HepG2 (cell line): ENCODE measurements around the gene BCAR3. TPM values are rescaled to one million over a fixed set of nuclear protein-coding genes. Genes with fewer than 3 reads are reported as not detected.
A peak's percentile ranks its signal among the peaks of the same experiment; 100 is the strongest.

ENCODE experiments used
- CBX2 ChIP-seq, 2 experiments: fragments of 200-600 bp in 1 of 2; sonication (generic); formaldehyde crosslinking in 1 of 2; IDR thresholded peaks; 2 replicates each; pipeline versions ENCODE4 v1.7.0 to v1.8.1; 2018 to 2022; ENCODE audit warnings: low read depth in 2 of 2, low read length in 1 of 2, mild to moderate bottlenecking in 1 of 2, missing genetic modification reagents in 1 of 2
- CEBPG ChIP-seq: IDR thresholded peaks from 2 replicates; pipeline ENCODE4 v1.6.1; 2016
- E2F2 ChIP-seq: sonication (generic); formaldehyde crosslinking; IDR thresholded peaks from 2 replicates; pipeline ENCODE4 v1.4.0; 2020; ENCODE audit warnings: missing genetic modification reagents, borderline replicate concordance
- HMGXB3 ChIP-seq: sonication (generic); formaldehyde crosslinking; IDR thresholded peaks from 2 replicates; pipeline ENCODE4 v1.4.0; 2020; ENCODE audit warnings: missing genetic modification reagents, borderline replicate concordance
- IKZF1 ChIP-seq: fragments of 450-650 bp; IDR thresholded peaks from 2 replicates; pipeline ENCODE4 v1.7.1; 2016
- KAT8 ChIP-seq: IDR thresholded peaks from 2 replicates; pipeline ENCODE4 v1.6.1; 2016; ENCODE audit warnings: missing genetic modification reagents, missing compliant biosample characterization
- KDM6A ChIP-seq: IDR thresholded peaks from 2 replicates; pipeline ENCODE4 v1.6.1; 2016; ENCODE audit warnings: low read depth
- MIXL1 ChIP-seq: IDR thresholded peaks from 2 replicates; pipeline ENCODE4 v1.6.1; 2016
- NCOR1 ChIP-seq: fragments of 200-600 bp; sonication (generic); IDR thresholded peaks from 2 replicates; pipeline ENCODE4 v1.7.0; 2017; ENCODE audit warnings: antibody characterized with exemption, low read length, borderline replicate concordance
- NFRKB ChIP-seq: fragments of 450-650 bp; IDR thresholded peaks from 2 replicates; pipeline ENCODE4 v1.6.1; 2017
- NR2F6 ChIP-seq, 2 experiments: IDR thresholded peaks; 2 replicates each; pipeline ENCODE4 v1.6.1; 2016; ENCODE audit warnings: antibody characterized with exemption in 1 of 2, mild to moderate bottlenecking in 1 of 2
- SIX1 ChIP-seq: sonication (generic); formaldehyde crosslinking; IDR thresholded peaks from 2 replicates; pipeline ENCODE4 v1.4.0; 2020; ENCODE audit warnings: missing genetic modification reagents, borderline replicate concordance
- SP1 ChIP-seq, 2 experiments: fragments of 450-650 bp in 1 of 2; sonication (generic) in 1 of 2; formaldehyde crosslinking in 1 of 2; IDR thresholded peaks; 2 replicates each; pipeline versions ENCODE4 v1.4.0 to v1.6.1; 2016 to 2020; ENCODE audit warnings: missing genetic modification reagents in 1 of 2
- THYN1 ChIP-seq: sonication (generic); formaldehyde crosslinking; IDR thresholded peaks from 2 replicates; pipeline ENCODE4 v1.8.1; 2023; ENCODE audit warnings: low read depth, mild to moderate bottlenecking, moderate library complexity, missing genetic modification reagents, borderline replicate concordance
- ZBTB8A ChIP-seq: sonication (generic); formaldehyde crosslinking; IDR thresholded peaks from 2 replicates; pipeline ENCODE4 v1.4.0; 2020; ENCODE audit warnings: mild to moderate bottlenecking, low read depth, missing genetic modification reagents, borderline replicate concordance
- ZNF546 ChIP-seq: sonication (generic); formaldehyde crosslinking; conservative IDR thresholded peaks from 2 replicates; pipeline ENCODE4 v1.8.1; 2023; ENCODE audit warnings: mild to moderate bottlenecking, missing genetic modification reagents
- ZNF614 ChIP-seq: IDR thresholded peaks from 2 replicates; pipeline ENCODE4 v1.6.1; 2018; ENCODE audit warnings: missing biosample characterization, missing genetic modification reagents, inconsistent platforms, borderline replicate concordance
- ZNF816 ChIP-seq: sonication (generic); formaldehyde crosslinking; IDR thresholded peaks from 2 replicates; pipeline ENCODE4 v1.8.0; 2022; ENCODE audit warnings: missing genetic modification reagents, mild to moderate bottlenecking, borderline replicate concordance
- polyA plus RNA-seq, 8 experiments: library from polyadenylated mRNA; depleted of rRNA in 3 of 8; stranded (reverse) in 7 of 8; unstranded in 1 of 8; fragments of >200 nt; fragmentation: Illumina TruSeq in 4 of 8; extraction: Trizol in 4 of 8; gene quantifications; 2 replicates each; pipeline versions ENCODE4 v1.2.1 to v1.2.3, GENCODE V29; 2011 to 2016; ENCODE audit warnings: low read depth in 4 of 8, missing spikeins in 1 of 8, mixed read lengths in 1 of 8; ENCODE audit not compliant: insufficient read depth in 1 of 8
- total RNA-seq, 5 experiments: library from RNA; depleted of rRNA; stranded (reverse); fragments of >200 nt; fragmentation: Illumina TruSeq; extraction: Trizol; gene quantifications; 2 replicates each; pipeline ENCODE4 v1.2.3, GENCODE V29; 2016; ENCODE audit warnings: low read depth in 1 of 5
- TF ChIP-seq, protein P1 (sequence below): sonication (generic); formaldehyde crosslinking; IDR thresholded peaks from 2 replicates; pipeline ENCODE4 v1.5.1; 2020; ENCODE audit warnings: missing genetic modification reagents, mild to moderate bottlenecking, borderline replicate concordance

The BCAR3 gene
- total and polyA plus RNA-seq, 2 of the 13 experiments (the other 11 are each of a cell fraction or from before 2014, with no cell fraction given): 3.6 to 4.8 TPM

DNA sequence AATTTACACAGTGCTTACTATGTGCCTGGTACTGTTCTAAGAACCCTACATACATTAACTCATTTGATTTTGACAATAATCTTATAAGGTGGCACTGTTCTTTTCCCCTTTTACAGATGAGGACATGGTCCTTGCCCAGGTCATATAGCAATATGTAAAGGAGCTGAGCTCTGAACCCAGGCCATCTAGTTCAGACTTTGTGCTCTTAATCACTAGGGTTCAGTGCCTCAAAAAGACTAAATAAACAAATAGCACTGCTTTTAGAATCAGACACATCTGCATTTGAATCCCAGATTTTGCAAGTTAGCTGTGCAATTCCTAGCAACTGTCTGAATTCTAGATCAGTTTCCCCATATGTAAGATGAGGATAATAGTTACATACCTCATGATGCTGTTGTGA, 8.7 kb upstream of the BCAR3 start (continued):
- TF ChIP-seq, protein P1, sequence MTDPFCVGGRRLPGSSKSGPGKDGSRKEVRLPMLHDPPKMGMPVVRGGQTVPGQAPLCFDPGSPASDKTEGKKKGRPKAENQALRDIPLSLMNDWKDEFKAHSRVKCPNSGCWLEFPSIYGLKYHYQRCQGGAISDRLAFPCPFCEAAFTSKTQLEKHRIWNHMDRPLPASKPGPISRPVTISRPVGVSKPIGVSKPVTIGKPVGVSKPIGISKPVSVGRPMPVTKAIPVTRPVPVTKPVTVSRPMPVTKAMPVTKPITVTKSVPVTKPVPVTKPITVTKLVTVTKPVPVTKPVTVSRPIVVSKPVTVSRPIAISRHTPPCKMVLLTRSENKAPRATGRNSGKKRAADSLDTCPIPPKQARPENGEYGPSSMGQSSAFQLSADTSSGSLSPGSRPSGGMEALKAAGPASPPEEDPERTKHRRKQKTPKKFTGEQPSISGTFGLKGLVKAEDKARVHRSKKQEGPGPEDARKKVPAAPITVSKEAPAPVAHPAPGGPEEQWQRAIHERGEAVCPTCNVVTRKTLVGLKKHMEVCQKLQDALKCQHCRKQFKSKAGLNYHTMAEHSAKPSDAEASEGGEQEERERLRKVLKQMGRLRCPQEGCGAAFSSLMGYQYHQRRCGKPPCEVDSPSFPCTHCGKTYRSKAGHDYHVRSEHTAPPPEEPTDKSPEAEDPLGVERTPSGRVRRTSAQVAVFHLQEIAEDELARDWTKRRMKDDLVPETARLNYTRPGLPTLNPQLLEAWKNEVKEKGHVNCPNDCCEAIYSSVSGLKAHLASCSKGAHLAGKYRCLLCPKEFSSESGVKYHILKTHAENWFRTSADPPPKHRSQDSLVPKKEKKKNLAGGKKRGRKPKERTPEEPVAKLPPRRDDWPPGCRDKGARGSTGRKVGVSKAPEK (CRISPR knock-in tag): no peak
- TF ChIP-seq SIX1 (CRISPR knock-in tag): no peak
- no peak for TF ChIP-seq KDM6A (CRISPR knock-in tag)
- no peak for TF ChIP-seq CBX2 (IDR thresholded peaks at IDR 0.05; ENCODE audit: low read depth, low read length)
- TF ChIP-seq CBX2 (CRISPR knock-in tag; IDR thresholded peaks at IDR 0.05; ENCODE audit: low read depth): no peak
- TF ChIP-seq ZNF614 (CRISPR knock-in tag): no peak
- TF ChIP-seq SP1 (IDR thresholded peaks at IDR 0.05): no peak
- no peak for TF ChIP-seq SP1 (CRISPR knock-in tag; IDR thresholded peaks at IDR 0.05)
- TF ChIP-seq KAT8: no peak
- TF ChIP-seq ZNF546 (CRISPR knock-in tag): no peak
- no peak for TF ChIP-seq CEBPG (CRISPR knock-in tag)
- TF ChIP-seq NR2F6 (IDR thresholded peaks at IDR 0.05): 0 out of 2 replicates have a peak, but pooled peaks have one; percentile 26
- TF ChIP-seq NR2F6 (CRISPR knock-in tag; IDR thresholded peaks at IDR 0.05): 0 out of 2 replicates have a peak, but pooled peaks have one; percentile 13
- TF ChIP-seq THYN1 (CRISPR knock-in tag): no peak
- no peak for TF ChIP-seq NFRKB
- peak; percentile 20; the same call in 1 of the 2 replicates for TF ChIP-seq MIXL1 (CRISPR knock-in tag)
- TF ChIP-seq ZBTB8A (CRISPR knock-in tag): no peak
- TF ChIP-seq NCOR1: peak; percentile 37; the same call in 1 of the 2 replicates
- TF ChIP-seq HMGXB3 (CRISPR knock-in tag): no peak
- TF ChIP-seq ZNF816 (CRISPR knock-in tag): no peak
- TF ChIP-seq IKZF1: no peak
- TF ChIP-seq E2F2 (CRISPR knock-in tag): no peak
